Measurements from ENCODE around the gene TBX19. TPM values are rescaled to one million over a fixed set of nuclear protein-coding genes. Genes with fewer than 3 reads are reported as not detected.

TBX19 gene
- total RNA-seq, 1 experiment from 2014 or later: 2.0 TPM

DNA sequence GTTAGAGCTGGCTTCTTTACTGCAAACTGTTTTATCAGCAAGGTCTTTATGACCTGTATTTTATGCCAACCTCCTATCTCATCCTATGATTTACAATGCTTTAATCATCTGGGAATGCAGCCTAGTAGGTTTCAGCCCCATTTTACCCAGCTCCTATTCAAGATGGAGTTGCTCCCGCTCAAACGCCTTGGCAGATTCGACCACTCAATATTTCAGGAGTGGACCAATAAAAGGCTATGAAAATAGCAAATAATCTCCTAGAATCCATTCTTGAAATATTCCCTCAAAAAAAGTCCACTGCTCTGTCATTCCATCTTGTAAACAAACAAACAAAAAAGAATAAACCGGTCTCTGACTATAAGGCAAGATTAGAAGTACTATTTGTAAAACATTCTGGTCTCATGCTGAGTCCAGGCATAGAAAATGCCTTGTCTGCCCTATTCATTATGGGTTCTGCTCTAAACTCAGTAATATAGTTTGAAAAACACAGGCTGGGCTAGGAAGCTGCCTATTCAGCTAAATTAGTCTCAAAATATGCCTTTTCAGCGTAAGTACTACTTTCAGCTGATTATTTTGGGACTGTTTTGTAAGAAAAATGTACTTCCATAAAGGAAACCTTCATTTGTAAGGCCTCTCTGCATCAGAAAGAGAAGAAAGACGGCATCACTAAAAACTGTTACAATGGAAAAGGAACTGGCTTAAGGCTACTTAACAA, 53.0 kb downstream of the TBX19 start:
- H2AFZ ChIP-seq: no peak overlapping the region
- TF ChIP-seq, protein P1, sequence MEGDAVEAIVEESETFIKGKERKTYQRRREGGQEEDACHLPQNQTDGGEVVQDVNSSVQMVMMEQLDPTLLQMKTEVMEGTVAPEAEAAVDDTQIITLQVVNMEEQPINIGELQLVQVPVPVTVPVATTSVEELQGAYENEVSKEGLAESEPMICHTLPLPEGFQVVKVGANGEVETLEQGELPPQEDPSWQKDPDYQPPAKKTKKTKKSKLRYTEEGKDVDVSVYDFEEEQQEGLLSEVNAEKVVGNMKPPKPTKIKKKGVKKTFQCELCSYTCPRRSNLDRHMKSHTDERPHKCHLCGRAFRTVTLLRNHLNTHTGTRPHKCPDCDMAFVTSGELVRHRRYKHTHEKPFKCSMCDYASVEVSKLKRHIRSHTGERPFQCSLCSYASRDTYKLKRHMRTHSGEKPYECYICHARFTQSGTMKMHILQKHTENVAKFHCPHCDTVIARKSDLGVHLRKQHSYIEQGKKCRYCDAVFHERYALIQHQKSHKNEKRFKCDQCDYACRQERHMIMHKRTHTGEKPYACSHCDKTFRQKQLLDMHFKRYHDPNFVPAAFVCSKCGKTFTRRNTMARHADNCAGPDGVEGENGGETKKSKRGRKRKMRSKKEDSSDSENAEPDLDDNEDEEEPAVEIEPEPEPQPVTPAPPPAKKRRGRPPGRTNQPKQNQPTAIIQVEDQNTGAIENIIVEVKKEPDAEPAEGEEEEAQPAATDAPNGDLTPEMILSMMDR (conservative IDR thresholded peaks at IDR 0.05): no peak
- no peak for TF ChIP-seq EZH2 (IDR thresholded peaks at IDR 0.05; ENCODE audit: low read depth)
- H3K9me3 ChIP-seq (ENCODE audit: insufficient read depth, low read depth): no peaks in the 10 kb centered on the region
- no peaks in the 10 kb centered on the region for H3K27me3 ChIP-seq (ENCODE audit: insufficient read depth, low read depth)
- no peak overlapping the region for H3K4me3 ChIP-seq
- no peaks in the 10 kb centered on the region for H4K20me1 ChIP-seq (ENCODE audit: insufficient read depth)
- H3K27ac ChIP-seq: no peak overlapping the region
- no peaks in the 10 kb centered on the region for H3K4me1 ChIP-seq (replicated peaks; ENCODE audit: insufficient read depth)
- H3K36me3 ChIP-seq (ENCODE audit: low read depth): no peaks in the 10 kb centered on the region
- ChIA-PET POLR2A (ENCODE audit: unreplicated experiment) (interaction anchor here (0.8 kb wide), 1 partner anchor 774 kb away, joined by 3 read pairs; no protein-coding TSS in a partner anchor), CTCF (no interaction called here)
- H3K79me2 ChIP-seq (ENCODE audit: low read depth): no peaks in the 10 kb centered on the region
- no peaks in the 10 kb centered on the region for H3F3A ChIP-seq (ENCODE audit: insufficient read depth, low read depth)
- intact Hi-C loops (cut with micrococcal nuclease; ENCODE audit: unreplicated experiment): no loop called here
- no TSS peak for BruUV-seq (replicated peaks)
- H3K9me2 ChIP-seq (ENCODE audit: insufficient read depth): no peaks in the 10 kb centered on the region
- H3K4me2 ChIP-seq: no peak overlapping the region
- no peak for DNase-seq

DNA sequence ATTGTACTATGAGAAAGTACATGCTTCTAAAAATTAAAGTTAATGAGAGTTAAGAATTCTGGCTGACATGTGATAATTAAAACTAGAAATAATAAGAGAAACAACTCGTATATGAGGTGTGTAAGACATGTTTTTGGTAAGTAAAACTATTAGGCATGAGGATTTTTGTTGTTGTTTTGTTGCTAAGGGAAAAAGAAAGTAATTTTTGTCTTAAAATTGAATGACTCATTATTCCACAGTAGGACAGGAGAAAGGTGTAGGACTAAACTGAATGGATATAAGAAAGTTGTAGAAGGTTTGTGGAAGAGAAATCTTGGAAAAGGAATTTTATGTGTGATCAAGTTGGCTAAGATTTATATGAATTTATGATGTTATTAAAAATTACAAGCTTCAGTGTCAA, 54.8 kb downstream of the TBX19 start:
- no peak for DNase-seq
- Histone ChIP-seq H3K9me2 (ENCODE audit: insufficient read depth) (no peaks in the 10 kb centered on the region), H3F3A (ENCODE audit: insufficient read depth, low read depth) (no peaks in the 10 kb centered on the region), H3K27me3 (ENCODE audit: insufficient read depth, low read depth) (no peaks in the 10 kb centered on the region), H2AFZ (no peak overlapping the region), H3K4me2 (no peak overlapping the region), H3K27ac (no peak overlapping the region), H3K4me3 (no peak overlapping the region), H3K4me1 (replicated peaks; ENCODE audit: insufficient read depth) (no peaks in the 10 kb centered on the region), H3K79me2 (ENCODE audit: low read depth) (no peaks in the 10 kb centered on the region), H4K20me1 (ENCODE audit: insufficient read depth) (no peaks in the 10 kb centered on the region), H3K9me3 (ENCODE audit: insufficient read depth, low read depth) (no peaks in the 10 kb centered on the region), H3K36me3 (ENCODE audit: low read depth) (no peaks in the 10 kb centered on the region)
- intact Hi-C loops (cut with micrococcal nuclease; ENCODE audit: unreplicated experiment): no loop called here
- ChIA-PET CTCF (no interaction called here), POLR2A (ENCODE audit: unreplicated experiment) (no interaction called here)
- BruUV-seq (replicated peaks): no TSS peak
- TF ChIP-seq, protein P1 (conservative IDR thresholded peaks at IDR 0.05): no peak
- no peak for TF ChIP-seq EZH2 (IDR thresholded peaks at IDR 0.05; ENCODE audit: low read depth)

DNA sequence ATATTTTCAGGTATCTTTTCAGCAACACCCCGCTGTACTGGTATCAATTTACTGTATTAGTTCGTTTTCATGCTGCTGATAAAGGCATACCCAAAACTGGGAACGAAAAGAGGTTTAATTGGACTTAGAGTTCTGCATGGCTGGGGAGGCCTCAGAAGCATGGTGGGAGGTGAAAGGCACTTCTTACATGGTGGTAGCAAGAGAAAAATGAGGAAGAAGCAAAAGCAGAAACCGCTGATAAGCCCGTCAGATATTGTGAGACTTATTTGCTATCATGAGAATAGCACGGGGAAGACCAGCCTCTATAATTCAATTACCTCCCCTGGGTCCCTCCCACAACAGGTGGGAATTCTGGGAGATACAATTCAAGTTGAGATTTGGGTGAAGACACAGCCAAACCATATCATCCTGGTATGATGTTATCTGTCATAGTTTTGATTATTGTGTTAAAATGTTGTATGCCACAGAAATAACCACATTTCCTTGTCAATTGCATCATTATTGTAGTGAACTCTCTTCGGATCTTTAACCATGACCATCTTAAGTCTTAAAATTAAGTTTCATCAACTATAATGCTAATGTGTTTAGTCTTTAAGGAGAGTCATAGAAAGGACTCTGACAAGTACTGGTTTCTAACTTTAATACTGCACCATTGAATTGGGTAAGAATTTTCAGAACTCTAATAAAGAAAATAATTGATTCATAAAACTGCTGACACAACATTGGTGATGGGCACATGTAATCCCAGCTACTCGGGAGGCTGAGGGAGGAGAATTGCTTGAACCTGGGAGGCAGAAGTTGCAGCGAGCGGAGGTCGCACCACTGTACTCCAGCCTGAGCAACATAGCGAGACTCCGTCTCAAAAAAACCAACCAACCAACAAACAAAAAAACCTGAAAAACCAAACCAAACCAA, 58.2 kb downstream of the TBX19 start:
- Histone ChIP-seq H3K27ac (no peak overlapping the region), H2AFZ (no peak overlapping the region), H3K4me2 (no peak overlapping the region), H3K4me3 (no peak overlapping the region), H3K9me2 (ENCODE audit: insufficient read depth) (no peaks in the 10 kb centered on the region), H3F3A (ENCODE audit: insufficient read depth, low read depth) (no peaks in the 10 kb centered on the region), H3K79me2 (ENCODE audit: low read depth) (no peaks in the 10 kb centered on the region), H4K20me1 (ENCODE audit: insufficient read depth) (no peaks in the 10 kb centered on the region), H3K9me3 (ENCODE audit: insufficient read depth, low read depth) (no peaks in the 10 kb centered on the region), H3K4me1 (replicated peaks; ENCODE audit: insufficient read depth) (no peaks in the 10 kb centered on the region), H3K36me3 (ENCODE audit: low read depth) (no peaks in the 10 kb centered on the region), H3K27me3 (ENCODE audit: insufficient read depth, low read depth) (no peaks in the 10 kb centered on the region)
- intact Hi-C loops (cut with micrococcal nuclease; ENCODE audit: unreplicated experiment): no loop called here
- TF ChIP-seq, protein P1 (conservative IDR thresholded peaks at IDR 0.05): no peak
- no peak for TF ChIP-seq EZH2 (IDR thresholded peaks at IDR 0.05; ENCODE audit: low read depth)
- ChIA-PET POLR2A (ENCODE audit: unreplicated experiment) (no interaction called here), CTCF (no interaction called here)
- no TSS peak for BruUV-seq (replicated peaks)
- no peak for DNase-seq
